GM23338 (cell line): ENCODE results near the gene PDE3B. TPM values are rescaled to one million over a fixed set of nuclear protein-coding genes. Genes with fewer than 3 reads are reported as not detected.

Experiments
- ATAC-seq: fragments of 200-7000 bp; cut with Tn5 transposase; 3 replicates; pipeline ENCODE4 v1.9.1; 2020
- DNase-seq: peaks from one replicate; pipeline ENCODE4 v3.0.0-alpha.2; 2015; ENCODE audit warnings: low spot score
- H2AFZ ChIP-seq: fragments of 200-600 bp; sonication (generic); 2 replicates; pipeline ENCODE4 v1.8.0; 2016; ENCODE audit warnings: antibody characterized with exemption, mild to moderate bottlenecking, moderate library complexity
- H3F3A ChIP-seq: fragments of 200-600 bp; sonication (generic); replicated peaks from 2 replicates; pipeline ENCODE4 v1.8.0; 2017; ENCODE audit warnings: antibody characterized with exemption, mixed run types, low read depth
- H3K27ac ChIP-seq: fragments of 200-600 bp; sonication (generic); 2 replicates; pipeline ENCODE4 v1.6.1; 2016; ENCODE audit warnings: low read depth
- H3K27me3 ChIP-seq: fragments of 200-600 bp; sonication (generic); 2 replicates; pipeline ENCODE4 v1.8.0; 2016; ENCODE audit warnings: mild to moderate bottlenecking, mixed run types, moderate library complexity; ENCODE audit not compliant: insufficient read depth
- H3K36me3 ChIP-seq: fragments of 200-600 bp; sonication (generic); 2 replicates; pipeline ENCODE4 v1.8.0; 2016; ENCODE audit warnings: mild to moderate bottlenecking; ENCODE audit not compliant: insufficient read depth
- H3K4me1 ChIP-seq: fragments of 200-600 bp; sonication (generic); 2 replicates; pipeline ENCODE4 v1.8.0; 2016; ENCODE audit warnings: mild to moderate bottlenecking, moderate library complexity; ENCODE audit not compliant: insufficient read depth
- H3K4me2 ChIP-seq: fragments of 200-600 bp; sonication (generic); 2 replicates; pipeline ENCODE4 v1.7.1; 2017; ENCODE audit warnings: mixed run types
- H3K4me3 ChIP-seq: fragments of 200-600 bp; sonication (generic); 2 replicates; pipeline ENCODE4 v1.6.1; 2016; ENCODE audit warnings: mixed run types
- H3K79me2 ChIP-seq: fragments of 200-600 bp; sonication (generic); replicated peaks from 2 replicates; pipeline ENCODE4 v1.8.0; 2017; ENCODE audit warnings: mild to moderate bottlenecking; ENCODE audit not compliant: insufficient read depth
- H3K9me2 ChIP-seq: fragments of 200-600 bp; sonication (generic); 2 replicates; pipeline ENCODE4 v1.8.0; 2017; ENCODE audit not compliant: insufficient read depth
- H4K20me1 ChIP-seq: fragments of 200-600 bp; sonication (generic); replicated peaks from 2 replicates; pipeline ENCODE4 v1.8.0; 2017; ENCODE audit warnings: mild to moderate bottlenecking; ENCODE audit not compliant: insufficient read depth
- H3K27ac Mint-ChIP-seq: 2 replicates; pipeline ENCODE4 v1.8.0; 2020; ENCODE audit warnings: inconsistent platforms, mild to moderate bottlenecking, moderate library complexity, mixed read lengths
- H3K27me3 Mint-ChIP-seq: 3 replicates; pipeline ENCODE4 v1.8.0; 2022; ENCODE audit warnings: low read depth, mild to moderate bottlenecking, moderate library complexity, mixed read lengths, inconsistent platforms; ENCODE audit not compliant: insufficient read depth, poor library complexity
- H3K36me3 Mint-ChIP-seq: 3 replicates; pipeline ENCODE4 v1.8.0; 2021; ENCODE audit warnings: low read depth, mild to moderate bottlenecking, inconsistent platforms, moderate library complexity, mixed read lengths
- H3K4me1 Mint-ChIP-seq: 3 replicates; pipeline ENCODE4 v1.8.0; 2020; ENCODE audit warnings: mild to moderate bottlenecking, inconsistent platforms, mixed read lengths
- H3K4me3 Mint-ChIP-seq: 3 replicates; pipeline ENCODE4 v1.8.0; 2021; ENCODE audit warnings: moderate library complexity, mild to moderate bottlenecking, inconsistent platforms, mixed read lengths
- H3K9me3 Mint-ChIP-seq: 3 replicates; pipeline ENCODE4 v1.8.0; 2020; ENCODE audit warnings: moderate library complexity, mild to moderate bottlenecking, inconsistent platforms, mixed read lengths
- CREB1 ChIP-seq: fragments of 250-450 bp; sonication (Bioruptor Pico); IDR thresholded peaks from 2 replicates; pipeline ENCODE4 v1.5.0; 2020; ENCODE audit warnings: low read depth, mild to moderate bottlenecking, moderate library complexity
- ETS1 ChIP-seq: IDR thresholded peaks from 2 replicates; pipeline ENCODE4 v1.6.1; 2016; ENCODE audit warnings: antibody characterized with exemption
- EZH2 ChIP-seq: fragments of 200-600 bp; sonication (generic); IDR thresholded peaks from one replicate; pipeline ENCODE4 v1.8.0; 2017; ENCODE audit warnings: antibody characterized with exemption, mild to moderate bottlenecking, low read depth; ENCODE audit not compliant: unreplicated experiment
- EZH2phosphoT487 ChIP-seq: fragments of 200-600 bp; sonication (generic); IDR thresholded peaks from one replicate; pipeline ENCODE4 v1.8.1; 2018; ENCODE audit warnings: antibody characterized with exemption; ENCODE audit not compliant: unreplicated experiment
- JUNB ChIP-seq: IDR thresholded peaks from one replicate; pipeline ENCODE4 v1.6.1; 2016; ENCODE audit warnings: antibody characterized with exemption; ENCODE audit not compliant: unreplicated experiment
- NANOG ChIP-seq: IDR thresholded peaks from 2 replicates; pipeline ENCODE4 v1.6.1; 2016; ENCODE audit warnings: antibody characterized with exemption, borderline replicate concordance
- POLR2AphosphoS5 ChIP-seq: IDR thresholded peaks from 2 replicates; pipeline ENCODE4 v1.6.1; 2016; ENCODE audit warnings: antibody characterized with exemption, low read depth
- REST ChIP-seq: IDR thresholded peaks from one replicate; pipeline ENCODE4 v1.6.1; 2018; ENCODE audit warnings: antibody characterized with exemption; ENCODE audit not compliant: unreplicated experiment
- STAT1 ChIP-seq: IDR thresholded peaks from one replicate; pipeline ENCODE4 v1.6.1; 2016; ENCODE audit warnings: antibody characterized with exemption; ENCODE audit not compliant: unreplicated experiment
- ZNF114 ChIP-seq: fragments of 250-450 bp; sonication (Bioruptor Pico); IDR thresholded peaks from 2 replicates; pipeline ENCODE4 v1.5.0; 2020; ENCODE audit warnings: mild to moderate bottlenecking, moderate library complexity
- ZNF331 ChIP-seq: fragments of 250-450 bp; sonication (Bioruptor Pico); IDR thresholded peaks from 2 replicates; pipeline ENCODE4 v1.5.0; 2020; ENCODE audit warnings: low read depth, mild to moderate bottlenecking, moderate library complexity
- polyA plus RNA-seq: library from polyadenylated mRNA; unstranded; fragments of >200 nt; fragmentation: Nextera tagmentation; extraction: Ambion mirVana; gene quantifications from 2 replicates; pipeline ENCODE4 v1.2.1, GENCODE V29; 2016
- total RNA-seq: library from RNA; depleted of rRNA; stranded (reverse); fragments of >200 nt; shearing (Covaris generic); gene quantifications from 2 replicates; pipeline ENCODE4 v1.2.3, GENCODE V29; 2014
- TF ChIP-seq, protein P1 (sequence below), 2 experiments: fragments of 200-600 bp in 1 of 2; sonication (generic) in 1 of 2; conservative IDR thresholded peaks; 2 replicates each; pipeline versions ENCODE4 v1.5.1 to v1.6.1; 2016 to 2017; ENCODE audit warnings: antibody characterized with exemption in 2 of 2, low read depth in 2 of 2, mild to moderate bottlenecking in 2 of 2, moderate library complexity in 1 of 2
- TF ChIP-seq, protein P2 (sequence below): fragments of 250-450 bp; sonication (Bioruptor Pico); IDR thresholded peaks from 2 replicates; pipeline ENCODE4 v1.5.0; 2020; ENCODE audit warnings: mild to moderate bottlenecking, moderate library complexity

PDE3B gene
- total and polyA plus RNA-seq, 2 experiments from 2014 or later, result 4.3 to 21.3 TPM

DNA sequence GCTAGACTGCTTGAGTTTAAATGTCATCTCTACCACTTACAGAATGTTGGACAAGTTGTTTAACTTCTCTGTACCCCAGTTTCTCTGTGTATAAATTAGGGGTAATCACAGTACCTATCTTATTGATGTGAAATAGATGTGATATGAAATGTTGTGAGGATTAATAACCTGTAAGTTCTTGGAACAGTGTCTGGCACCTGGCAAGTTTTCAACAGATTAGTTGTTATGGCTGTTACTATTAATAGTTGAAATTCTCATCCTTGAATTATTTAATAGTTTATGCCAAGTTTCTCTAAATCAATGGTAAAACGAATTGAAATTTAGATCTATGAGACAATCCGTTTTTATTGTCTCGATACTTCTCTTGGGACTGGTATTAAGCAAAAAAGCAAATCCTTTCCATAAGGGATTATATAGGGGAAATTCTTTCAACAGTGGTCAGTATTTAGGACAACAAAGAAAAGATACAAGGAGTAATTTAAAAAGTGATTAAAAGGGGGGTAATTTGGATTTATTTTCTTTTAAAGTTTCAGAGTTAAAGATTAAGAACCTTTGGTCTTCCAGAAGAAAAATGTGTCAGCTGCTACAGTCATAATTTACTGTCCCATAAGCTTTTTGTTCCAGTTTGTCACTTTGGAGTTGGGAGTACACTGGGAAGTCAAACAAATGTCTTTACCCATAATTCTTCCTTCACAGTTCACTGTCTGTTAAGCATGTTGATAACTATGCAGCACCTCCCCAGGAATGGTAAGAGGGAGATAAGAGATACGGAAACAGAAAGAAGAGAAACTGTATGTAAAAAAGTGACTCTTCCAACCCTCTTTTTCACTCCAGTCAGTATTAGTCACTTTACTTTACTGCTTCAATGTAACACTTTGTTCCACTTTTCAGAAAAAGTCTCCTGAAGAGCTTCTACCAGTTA lies 13.2 kb downstream of the PDE3B start:
- H3K4me2 ChIP-seq, result no peak overlapping the region
- Mint-ChIP-seq H3K9me3 (peaks cover 11% of the 10 kb centered on the region), H3K27me3 (peaks cover 2% of the 10 kb centered on the region), H3K4me3 (no peak overlapping the region), H3K27ac (no peak overlapping the region), H3K36me3 (peaks cover 21% of the 10 kb centered on the region), H3K4me1 (peaks cover 5% of the 10 kb centered on the region; the same call in 2 of the 3 replicates)
- H3F3A ChIP-seq, result no peaks in the 10 kb centered on the region
- peaks cover 3% of the 10 kb centered on the region; the same call in 1 of the 2 replicates for H3K36me3 ChIP-seq
- no peaks in the 10 kb centered on the region for H3K4me1 ChIP-seq
- no peaks in the 10 kb centered on the region for H3K27me3 ChIP-seq
- H2AFZ ChIP-seq, result no peak overlapping the region
- ATAC-seq, result no peak
- no peak overlapping the region for H3K27ac ChIP-seq
- H4K20me1 ChIP-seq, result no peaks in the 10 kb centered on the region
- no peak for DNase-seq
- no peaks in the 10 kb centered on the region for H3K9me2 ChIP-seq
- TF ChIP-seq EZH2phosphoT487 (no peak), CREB1 (CRISPR knock-in tag) (no peak), EZH2 (no peak), POLR2AphosphoS5 (no peak), REST (no peak), JUNB (no peak), STAT1 (no peak), ZNF331 (no peak), ZNF114 (CRISPR knock-in tag) (no peak), NANOG (no peak), ETS1 (no peak)
- TF ChIP-seq, protein P1, sequence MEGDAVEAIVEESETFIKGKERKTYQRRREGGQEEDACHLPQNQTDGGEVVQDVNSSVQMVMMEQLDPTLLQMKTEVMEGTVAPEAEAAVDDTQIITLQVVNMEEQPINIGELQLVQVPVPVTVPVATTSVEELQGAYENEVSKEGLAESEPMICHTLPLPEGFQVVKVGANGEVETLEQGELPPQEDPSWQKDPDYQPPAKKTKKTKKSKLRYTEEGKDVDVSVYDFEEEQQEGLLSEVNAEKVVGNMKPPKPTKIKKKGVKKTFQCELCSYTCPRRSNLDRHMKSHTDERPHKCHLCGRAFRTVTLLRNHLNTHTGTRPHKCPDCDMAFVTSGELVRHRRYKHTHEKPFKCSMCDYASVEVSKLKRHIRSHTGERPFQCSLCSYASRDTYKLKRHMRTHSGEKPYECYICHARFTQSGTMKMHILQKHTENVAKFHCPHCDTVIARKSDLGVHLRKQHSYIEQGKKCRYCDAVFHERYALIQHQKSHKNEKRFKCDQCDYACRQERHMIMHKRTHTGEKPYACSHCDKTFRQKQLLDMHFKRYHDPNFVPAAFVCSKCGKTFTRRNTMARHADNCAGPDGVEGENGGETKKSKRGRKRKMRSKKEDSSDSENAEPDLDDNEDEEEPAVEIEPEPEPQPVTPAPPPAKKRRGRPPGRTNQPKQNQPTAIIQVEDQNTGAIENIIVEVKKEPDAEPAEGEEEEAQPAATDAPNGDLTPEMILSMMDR (conservative IDR thresholded peaks at IDR 0.05; ENCODE audit: low read depth in 2 of 2), result no peak
- TF ChIP-seq, protein P2, sequence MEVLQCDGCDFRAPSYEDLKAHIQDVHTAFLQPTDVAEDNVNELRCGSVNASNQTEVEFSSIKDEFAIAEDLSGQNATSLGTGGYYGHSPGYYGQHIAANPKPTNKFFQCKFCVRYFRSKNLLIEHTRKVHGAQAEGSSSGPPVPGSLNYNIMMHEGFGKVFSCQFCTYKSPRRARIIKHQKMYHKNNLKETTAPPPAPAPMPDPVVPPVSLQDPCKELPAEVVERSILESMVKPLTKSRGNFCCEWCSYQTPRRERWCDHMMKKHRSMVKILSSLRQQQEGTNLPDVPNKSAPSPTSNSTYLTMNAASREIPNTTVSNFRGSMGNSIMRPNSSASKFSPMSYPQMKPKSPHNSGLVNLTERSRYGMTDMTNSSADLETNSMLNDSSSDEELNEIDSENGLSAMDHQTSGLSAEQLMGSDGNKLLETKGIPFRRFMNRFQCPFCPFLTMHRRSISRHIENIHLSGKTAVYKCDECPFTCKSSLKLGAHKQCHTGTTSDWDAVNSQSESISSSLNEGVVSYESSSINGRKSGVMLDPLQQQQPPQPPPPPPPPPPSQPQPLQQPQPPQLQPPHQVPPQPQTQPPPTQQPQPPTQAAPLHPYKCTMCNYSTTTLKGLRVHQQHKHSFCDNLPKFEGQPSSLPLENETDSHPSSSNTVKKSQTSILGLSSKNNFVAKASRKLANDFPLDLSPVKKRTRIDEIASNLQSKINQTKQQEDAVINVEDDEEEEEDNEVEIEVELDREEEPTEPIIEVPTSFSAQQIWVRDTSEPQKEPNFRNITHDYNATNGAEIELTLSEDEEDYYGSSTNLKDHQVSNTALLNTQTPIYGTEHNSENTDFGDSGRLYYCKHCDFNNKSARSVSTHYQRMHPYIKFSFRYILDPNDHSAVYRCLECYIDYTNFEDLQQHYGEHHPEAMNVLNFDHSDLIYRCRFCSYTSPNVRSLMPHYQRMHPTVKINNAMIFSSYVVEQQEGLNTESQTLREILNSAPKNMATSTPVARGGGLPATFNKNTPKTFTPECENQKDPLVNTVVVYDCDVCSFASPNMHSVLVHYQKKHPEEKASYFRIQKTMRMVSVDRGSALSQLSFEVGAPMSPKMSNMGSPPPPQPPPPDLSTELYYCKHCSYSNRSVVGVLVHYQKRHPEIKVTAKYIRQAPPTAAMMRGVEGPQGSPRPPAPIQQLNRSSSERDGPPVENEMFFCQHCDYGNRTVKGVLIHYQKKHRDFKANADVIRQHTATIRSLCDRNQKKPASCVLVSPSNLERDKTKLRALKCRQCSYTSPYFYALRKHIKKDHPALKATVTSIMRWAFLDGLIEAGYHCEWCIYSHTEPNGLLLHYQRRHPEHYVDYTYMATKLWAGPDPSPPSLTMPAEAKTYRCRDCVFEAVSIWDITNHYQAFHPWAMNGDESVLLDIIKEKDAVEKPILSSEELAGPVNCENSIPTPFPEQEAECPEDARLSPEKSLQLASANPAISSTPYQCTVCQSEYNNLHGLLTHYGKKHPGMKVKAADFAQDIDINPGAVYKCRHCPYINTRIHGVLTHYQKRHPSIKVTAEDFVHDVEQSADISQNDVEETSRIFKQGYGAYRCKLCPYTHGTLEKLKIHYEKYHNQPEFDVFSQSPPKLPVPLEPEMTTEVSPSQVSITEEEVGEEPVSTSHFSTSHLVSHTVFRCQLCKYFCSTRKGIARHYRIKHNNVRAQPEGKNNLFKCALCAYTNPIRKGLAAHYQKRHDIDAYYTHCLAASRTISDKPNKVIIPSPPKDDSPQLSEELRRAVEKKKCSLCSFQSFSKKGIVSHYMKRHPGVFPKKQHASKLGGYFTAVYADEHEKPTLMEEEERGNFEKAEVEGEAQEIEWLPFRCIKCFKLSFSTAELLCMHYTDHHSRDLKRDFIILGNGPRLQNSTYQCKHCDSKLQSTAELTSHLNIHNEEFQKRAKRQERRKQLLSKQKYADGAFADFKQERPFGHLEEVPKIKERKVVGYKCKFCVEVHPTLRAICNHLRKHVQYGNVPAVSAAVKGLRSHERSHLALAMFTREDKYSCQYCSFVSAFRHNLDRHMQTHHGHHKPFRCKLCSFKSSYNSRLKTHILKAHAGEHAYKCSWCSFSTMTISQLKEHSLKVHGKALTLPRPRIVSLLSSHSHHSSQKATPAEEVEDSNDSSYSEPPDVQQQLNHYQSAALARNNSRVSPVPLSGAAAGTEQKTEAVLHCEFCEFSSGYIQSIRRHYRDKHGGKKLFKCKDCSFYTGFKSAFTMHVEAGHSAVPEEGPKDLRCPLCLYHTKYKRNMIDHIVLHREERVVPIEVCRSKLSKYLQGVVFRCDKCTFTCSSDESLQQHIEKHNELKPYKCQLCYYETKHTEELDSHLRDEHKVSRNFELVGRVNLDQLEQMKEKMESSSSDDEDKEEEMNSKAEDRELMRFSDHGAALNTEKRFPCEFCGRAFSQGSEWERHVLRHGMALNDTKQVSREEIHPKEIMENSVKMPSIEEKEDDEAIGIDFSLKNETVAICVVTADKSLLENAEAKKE (CRISPR knock-in tag), result no peak
- no peak overlapping the region for H3K4me3 ChIP-seq
- H3K79me2 ChIP-seq, result peaks cover 15% of the 10 kb centered on the region; the same call in 1 of the 2 replicates
